ENCODE results near the gene C11orf91.

Gene C11orf91

GRCh38 chr11:33692013-33692504 is 8.6 kb downstream of the C11orf91 start:
- no peak for DNase-seq (ENCODE audit: low read depth)
- TF ChIP-seq CTCF (IDR thresholded peaks at IDR 0.05; ENCODE audit: low read depth, low read length): no peak
- no peak for TF ChIP-seq POLR2A (IDR thresholded peaks at IDR 0.05; ENCODE audit: extremely low read depth, insufficient read length)
- no peak for TF ChIP-seq MAX (IDR thresholded peaks at IDR 0.05; ENCODE audit: low read depth, low read length)
- no peak for TF ChIP-seq MYC (IDR thresholded peaks at IDR 0.05; ENCODE audit: low read depth, low read length)
- no peak overlapping the region for H3K4me3 ChIP-seq (ENCODE audit: low read depth, low read length)

- H3K4me3 ChIP-seq (ENCODE audit: low read depth, low read length): no peak overlapping the region
- no peak for TF ChIP-seq POLR2A (IDR thresholded peaks at IDR 0.05; ENCODE audit: extremely low read depth, insufficient read length)
- TF ChIP-seq MYC (IDR thresholded peaks at IDR 0.05; ENCODE audit: low read depth, low read length): no peak
- no peak for TF ChIP-seq MAX (IDR thresholded peaks at IDR 0.05; ENCODE audit: low read depth, low read length)
- no peak for TF ChIP-seq CTCF (IDR thresholded peaks at IDR 0.05; ENCODE audit: low read depth, low read length)
- no peak for DNase-seq (ENCODE audit: low read depth)
Observed at GRCh38 chr11:33691066-33691864, 9.4 kb downstream of the C11orf91 start.

GRCh38 chr11:33690290-33691065 is 10.1 kb downstream of the C11orf91 start:
- DNase-seq (ENCODE audit: low read depth): no peak
- TF ChIP-seq MAX (IDR thresholded peaks at IDR 0.05; ENCODE audit: low read depth, low read length) (no peak), CTCF (IDR thresholded peaks at IDR 0.05; ENCODE audit: low read depth, low read length) (no peak), POLR2A (IDR thresholded peaks at IDR 0.05; ENCODE audit: extremely low read depth, insufficient read length) (no peak), MYC (IDR thresholded peaks at IDR 0.05; ENCODE audit: low read depth, low read length) (no peak)
- no peak overlapping the region for H3K4me3 ChIP-seq (ENCODE audit: low read depth, low read length)

GRCh38 chr11:33689501-33689900 is 11.1 kb downstream of the C11orf91 start:
- TF ChIP-seq MYC (IDR thresholded peaks at IDR 0.05; ENCODE audit: low read depth, low read length): no peak
- no peak for TF ChIP-seq POLR2A (IDR thresholded peaks at IDR 0.05; ENCODE audit: extremely low read depth, insufficient read length)
- TF ChIP-seq CTCF (IDR thresholded peaks at IDR 0.05; ENCODE audit: low read depth, low read length): no peak
- no peak for TF ChIP-seq MAX (IDR thresholded peaks at IDR 0.05; ENCODE audit: low read depth, low read length)
- no peak overlapping the region for H3K4me3 ChIP-seq (ENCODE audit: low read depth, low read length)
- no peak for DNase-seq (ENCODE audit: low read depth)

- no peak overlapping the region for H3K4me3 ChIP-seq (ENCODE audit: low read depth, low read length)
- TF ChIP-seq POLR2A (IDR thresholded peaks at IDR 0.05; ENCODE audit: extremely low read depth, insufficient read length) (no peak), MAX (IDR thresholded peaks at IDR 0.05; ENCODE audit: low read depth, low read length) (no peak), MYC (IDR thresholded peaks at IDR 0.05; ENCODE audit: low read depth, low read length) (no peak), CTCF (IDR thresholded peaks at IDR 0.05; ENCODE audit: low read depth, low read length) (no peak)
- no peak for DNase-seq (ENCODE audit: low read depth)
Observed at GRCh38 chr11:33689085-33689484, 11.5 kb downstream of the C11orf91 start.
